ENCODE measurements around the gene RAD18.

RAD18 gene

DNA sequence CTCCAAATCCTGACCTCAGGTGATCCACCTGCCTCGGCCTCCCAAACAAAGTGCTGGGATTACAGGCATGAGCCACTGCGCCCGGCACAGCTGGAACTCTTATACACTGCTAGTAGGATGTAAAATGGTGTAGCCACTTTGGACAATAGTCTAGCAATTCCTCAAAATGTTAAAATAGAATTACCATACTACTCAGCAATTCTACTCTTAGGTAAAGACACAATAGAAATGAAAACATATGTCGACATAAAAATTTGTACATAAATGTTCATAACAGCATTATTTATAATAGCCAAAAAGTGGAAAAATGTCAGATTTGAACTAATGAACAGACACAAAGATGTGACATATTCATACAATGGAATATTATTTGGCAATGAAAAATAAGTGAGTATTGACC is 33.4 kb downstream of the RAD18 start:
- Mint-ChIP-seq H3K36me3 (ENCODE audit: low read depth) (peaks cover 55% of the 10 kb centered on the region), H3K4me3 (no peak overlapping the region), H3K4me1 (ENCODE audit: low read depth) (no peaks in the 10 kb centered on the region), H3K27ac (no peak overlapping the region), H3K27me3 (no peaks in the 10 kb centered on the region), H3K9me3 (no peaks in the 10 kb centered on the region)

DNA sequence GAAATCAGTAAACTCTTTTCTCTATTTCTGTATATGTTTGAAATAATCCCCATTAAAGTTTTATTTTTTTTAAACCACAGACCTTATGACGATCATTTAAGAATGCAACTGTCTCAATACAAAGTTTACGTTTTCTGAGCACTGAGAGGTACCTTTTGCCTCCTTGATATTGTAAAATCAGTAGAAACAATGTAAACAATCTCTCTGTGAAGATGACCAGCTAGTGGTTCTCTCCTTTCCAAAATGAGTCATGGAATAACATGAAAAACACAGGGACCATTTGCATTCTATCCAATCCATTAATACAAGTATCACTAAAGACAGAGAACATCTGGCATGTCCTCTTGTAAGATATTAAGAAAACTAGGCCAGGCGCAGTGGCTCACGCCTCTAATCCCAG is 48.8 kb downstream of the RAD18 start:
- Mint-ChIP-seq H3K36me3 (ENCODE audit: low read depth) (peaks cover 68% of the 10 kb centered on the region), H3K9me3 (no peaks in the 10 kb centered on the region), H3K27ac (no peak overlapping the region), H3K27me3 (no peaks in the 10 kb centered on the region), H3K4me1 (ENCODE audit: low read depth) (no peaks in the 10 kb centered on the region), H3K4me3 (no peak overlapping the region)

GRCh38 chr3:8911781-8912180 is 51.5 kb downstream of the RAD18 start:
- Mint-ChIP-seq H3K9me3 (no peaks in the 10 kb centered on the region), H3K4me1 (ENCODE audit: low read depth) (no peaks in the 10 kb centered on the region), H3K36me3 (ENCODE audit: low read depth) (peaks cover 72% of the 10 kb centered on the region), H3K27me3 (no peaks in the 10 kb centered on the region), H3K27ac (no peak overlapping the region), H3K4me3 (no peak overlapping the region)

DNA sequence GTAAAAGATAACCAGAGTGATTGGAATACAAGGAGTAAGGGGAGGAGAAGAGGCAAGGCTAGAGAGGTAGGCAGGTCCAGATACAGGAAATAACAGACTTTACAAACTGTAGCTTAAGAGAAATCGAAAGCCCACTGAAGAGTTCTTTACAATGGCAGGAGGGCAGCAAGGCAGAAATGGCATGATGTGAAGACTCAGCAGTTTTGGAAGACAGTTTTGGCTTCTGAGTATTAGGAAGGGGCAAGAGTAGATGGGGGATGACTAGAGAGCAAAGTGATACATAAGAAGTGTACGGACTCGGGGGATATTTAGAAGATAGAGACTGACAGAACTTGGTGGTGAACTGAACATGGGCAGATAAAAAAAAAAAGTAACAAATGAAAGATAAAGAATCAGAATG is 54.1 kb downstream of the RAD18 start:
- Mint-ChIP-seq H3K27me3 (no peaks in the 10 kb centered on the region), H3K36me3 (ENCODE audit: low read depth) (peaks cover 74% of the 10 kb centered on the region)

DNA sequence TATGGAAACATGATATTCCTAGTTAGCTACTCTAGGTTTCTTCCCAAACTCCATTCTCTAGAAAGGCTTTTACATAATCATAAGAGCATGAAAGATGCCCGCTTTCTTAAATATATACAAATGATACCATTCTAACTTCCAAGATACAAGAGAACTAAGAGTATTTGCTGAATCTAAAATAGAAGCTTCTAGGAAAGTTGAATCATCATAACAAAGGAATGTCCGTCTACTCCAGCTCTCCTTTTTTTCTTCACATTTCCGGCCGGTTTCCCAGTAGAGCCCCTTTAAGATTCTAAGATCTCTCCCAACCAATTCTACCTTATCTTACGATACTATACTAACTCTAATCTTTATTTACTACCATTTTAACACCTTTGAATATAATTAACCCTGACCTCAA is 60.1 kb downstream of the RAD18 start:
- no peaks in the 10 kb centered on the region for H3K9me3 Mint-ChIP-seq
- H3K27me3 Mint-ChIP-seq: no peaks in the 10 kb centered on the region
- no peak overlapping the region for H3K4me3 Mint-ChIP-seq
- peaks cover 86% of the 10 kb centered on the region for H3K36me3 Mint-ChIP-seq (ENCODE audit: low read depth)
- no peak overlapping the region for H3K27ac Mint-ChIP-seq
- no peaks in the 10 kb centered on the region for H3K4me1 Mint-ChIP-seq (ENCODE audit: low read depth)

More for the DNA sequence above, 54.1 kb downstream of the RAD18 start:
- H3K9me3 Mint-ChIP-seq: no peaks in the 10 kb centered on the region
- H3K27ac Mint-ChIP-seq: no peak overlapping the region
- no peak overlapping the region for H3K4me3 Mint-ChIP-seq
- no peaks in the 10 kb centered on the region for H3K4me1 Mint-ChIP-seq (ENCODE audit: low read depth)

GRCh38 chr3:8900869-8901268 is 62.4 kb downstream of the RAD18 start:
- H3K9me3 Mint-ChIP-seq: no peaks in the 10 kb centered on the region
- no peak overlapping the region for H3K4me3 Mint-ChIP-seq
- H3K4me1 Mint-ChIP-seq (ENCODE audit: low read depth): no peaks in the 10 kb centered on the region
- H3K27me3 Mint-ChIP-seq: no peaks in the 10 kb centered on the region
- H3K36me3 Mint-ChIP-seq (ENCODE audit: low read depth): peaks cover 89% of the 10 kb centered on the region
- no peak overlapping the region for H3K27ac Mint-ChIP-seq

DNA sequence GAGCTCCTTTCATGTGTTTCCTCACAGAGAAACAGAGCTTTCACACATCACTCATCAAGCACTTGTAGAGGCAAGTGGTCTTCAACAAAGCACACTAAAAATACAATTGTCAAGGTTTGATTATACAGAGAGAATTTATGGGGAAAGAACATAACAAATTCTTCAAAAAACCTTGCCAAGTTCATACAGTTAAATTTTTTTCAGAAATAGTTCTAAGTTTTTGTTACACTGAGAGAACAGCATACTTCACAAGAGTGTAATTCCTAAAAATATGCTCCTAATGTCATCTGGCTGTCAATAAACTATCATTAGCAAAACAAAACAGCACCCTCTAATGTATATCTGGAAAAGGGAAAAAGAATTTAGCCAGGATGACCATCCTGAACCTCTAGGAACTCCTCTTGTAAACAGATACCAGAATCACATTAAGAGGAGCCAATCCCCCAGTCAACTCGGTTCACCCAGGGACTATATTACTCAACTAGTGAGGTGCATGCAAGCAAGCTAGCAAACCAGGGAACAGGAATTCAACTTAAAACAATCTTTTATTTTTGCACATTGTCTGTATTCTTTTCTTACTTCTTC is 63.3 kb downstream of the RAD18 start:
- Mint-ChIP-seq H3K27ac (no peak overlapping the region), H3K9me3 (no peaks in the 10 kb centered on the region), H3K4me1 (ENCODE audit: low read depth) (no peaks in the 10 kb centered on the region), H3K36me3 (ENCODE audit: low read depth) (peaks cover 87% of the 10 kb centered on the region), H3K4me3 (no peak overlapping the region), H3K27me3 (no peaks in the 10 kb centered on the region)

- Mint-ChIP-seq H3K27ac (no peak overlapping the region), H3K9me3 (no peaks in the 10 kb centered on the region), H3K36me3 (ENCODE audit: low read depth) (peaks cover 84% of the 10 kb centered on the region), H3K4me3 (no peak overlapping the region), H3K27me3 (no peaks in the 10 kb centered on the region), H3K4me1 (ENCODE audit: low read depth) (no peaks in the 10 kb centered on the region)
Measured at GRCh38 chr3:8895829-8896228, 67.4 kb downstream of the RAD18 start.

DNA sequence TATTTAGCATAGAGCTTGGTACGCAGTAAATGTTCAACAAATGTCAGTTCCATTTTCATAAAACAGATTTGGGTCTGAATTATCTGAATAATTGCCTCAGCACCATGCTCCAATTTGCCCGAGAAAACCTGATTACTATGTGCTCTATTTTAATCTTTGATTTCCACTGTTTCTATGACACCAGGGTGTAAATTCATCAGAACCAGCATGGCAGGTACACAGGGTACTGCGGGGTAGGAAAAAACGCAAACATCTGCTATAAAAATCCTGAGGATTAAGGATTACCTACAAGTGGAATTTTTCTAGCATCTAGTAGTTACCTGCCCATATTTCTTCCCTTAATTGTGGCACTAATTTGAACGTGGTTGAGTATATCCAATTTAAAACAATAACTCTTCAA is 70.3 kb downstream of the RAD18 start:
- peaks cover 6% of the 10 kb centered on the region for H3K4me1 Mint-ChIP-seq (ENCODE audit: low read depth)
- H3K27ac Mint-ChIP-seq: no peak overlapping the region
- no peak overlapping the region for H3K4me3 Mint-ChIP-seq
- H3K27me3 Mint-ChIP-seq: no peaks in the 10 kb centered on the region
- no peaks in the 10 kb centered on the region for H3K9me3 Mint-ChIP-seq
- peaks cover 80% of the 10 kb centered on the region for H3K36me3 Mint-ChIP-seq (ENCODE audit: low read depth)

- H3K27me3 Mint-ChIP-seq: no peaks in the 10 kb centered on the region
- H3K36me3 Mint-ChIP-seq (ENCODE audit: low read depth): peaks cover 79% of the 10 kb centered on the region
- peaks cover 6% of the 10 kb centered on the region for H3K4me1 Mint-ChIP-seq (ENCODE audit: low read depth)
- no peaks in the 10 kb centered on the region for H3K9me3 Mint-ChIP-seq
- no peak overlapping the region for H3K27ac Mint-ChIP-seq
- H3K4me3 Mint-ChIP-seq: no peak overlapping the region
Measured at GRCh38 chr3:8891774-8892173, 71.5 kb downstream of the RAD18 start.

DNA sequence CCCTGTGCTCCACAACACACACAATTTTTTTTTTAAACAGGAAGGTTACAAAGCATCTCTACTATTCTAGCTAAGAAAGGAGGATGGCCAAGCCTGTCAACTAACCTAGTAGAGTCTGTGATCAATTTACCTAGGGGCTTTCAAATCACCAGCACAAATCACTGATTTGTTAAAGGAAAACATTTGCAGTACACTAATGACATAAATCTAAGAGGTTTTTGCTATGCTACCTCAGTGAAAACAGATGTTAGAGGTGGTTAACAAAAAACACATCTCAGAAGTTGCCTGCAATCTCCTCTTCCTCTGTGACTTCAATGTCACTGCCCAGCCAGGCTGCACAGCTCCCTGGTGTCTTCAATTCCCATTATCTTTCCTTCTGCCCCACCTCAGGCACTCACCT is 72.0 kb downstream of the RAD18 start:
- Mint-ChIP-seq H3K27ac (no peak overlapping the region), H3K36me3 (ENCODE audit: low read depth) (peaks cover 80% of the 10 kb centered on the region), H3K4me1 (ENCODE audit: low read depth) (peaks cover 6% of the 10 kb centered on the region), H3K9me3 (no peaks in the 10 kb centered on the region), H3K27me3 (no peaks in the 10 kb centered on the region), H3K4me3 (no peak overlapping the region)

GRCh38 chr3:8888301-8888915 is 74.9 kb downstream of the RAD18 start:
- Mint-ChIP-seq H3K9me3 (no peaks in the 10 kb centered on the region), H3K4me3 (no peak overlapping the region), H3K27me3 (no peaks in the 10 kb centered on the region), H3K4me1 (ENCODE audit: low read depth) (peaks cover 6% of the 10 kb centered on the region), H3K27ac (no peak overlapping the region), H3K36me3 (ENCODE audit: low read depth) (peaks cover 88% of the 10 kb centered on the region)

- no peaks in the 10 kb centered on the region for H3K27me3 Mint-ChIP-seq
- peaks cover 9% of the 10 kb centered on the region for H3K4me1 Mint-ChIP-seq (ENCODE audit: low read depth)
- H3K36me3 Mint-ChIP-seq (ENCODE audit: low read depth): peaks cover 88% of the 10 kb centered on the region
- H3K27ac Mint-ChIP-seq: no peak overlapping the region
- no peaks in the 10 kb centered on the region for H3K9me3 Mint-ChIP-seq
- no peak overlapping the region for H3K4me3 Mint-ChIP-seq
Measured at GRCh38 chr3:8887435-8888300, 75.6 kb downstream of the RAD18 start.

DNA sequence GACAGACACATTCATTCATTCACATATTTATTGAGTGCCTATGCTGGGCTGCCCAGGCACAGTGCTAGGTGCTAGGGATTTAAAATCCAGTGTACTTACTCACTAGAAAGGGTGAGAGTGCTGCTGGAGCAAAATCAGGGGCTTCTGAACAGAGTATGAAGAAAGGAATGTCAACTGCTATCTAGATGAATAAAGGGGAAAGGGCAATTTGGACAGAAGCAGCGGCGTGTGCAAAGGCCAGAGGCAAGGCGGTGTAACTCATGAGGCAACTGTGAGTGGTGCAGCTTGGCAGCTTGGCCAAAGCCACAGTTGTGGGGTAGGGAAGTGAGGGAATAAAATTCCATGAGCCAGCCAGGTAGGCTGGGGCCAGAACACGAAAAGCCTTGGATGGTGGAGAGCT is 76.7 kb downstream of the RAD18 start:
- Mint-ChIP-seq H3K9me3 (no peaks in the 10 kb centered on the region), H3K36me3 (ENCODE audit: low read depth) (peaks cover 87% of the 10 kb centered on the region), H3K4me1 (ENCODE audit: low read depth) (peaks cover 9% of the 10 kb centered on the region), H3K27ac (no peak overlapping the region), H3K4me3 (no peak overlapping the region), H3K27me3 (no peaks in the 10 kb centered on the region)

- Mint-ChIP-seq H3K4me1 (ENCODE audit: low read depth) (peaks cover 9% of the 10 kb centered on the region), H3K4me3 (no peak overlapping the region), H3K36me3 (ENCODE audit: low read depth) (peaks cover 87% of the 10 kb centered on the region), H3K9me3 (no peaks in the 10 kb centered on the region), H3K27ac (no peak overlapping the region), H3K27me3 (no peaks in the 10 kb centered on the region)
Measured at GRCh38 chr3:8885536-8886316, 77.5 kb downstream of the RAD18 start.
